Ascending aorta (tissue), 2 donors: ENCODE data around the gene OCIAD2. TPM values are rescaled to one million over a fixed set of nuclear protein-coding genes. Genes with fewer than 3 reads are reported as not detected.

Experiments used
- DNase-seq, 2 donors: peaks; one replicate each; pipeline ENCODE4 v3.0.0-alpha.2; 2019; ENCODE audit warnings: low spot score in 2 of 2
- H3K27ac ChIP-seq, 2 donors: fragments of 200-600 bp; sonication (generic); one replicate each; pipeline ENCODE4 v1.5.1; 2016 to 2017; ENCODE audit warnings: mild to moderate bottlenecking in 1 of 2
- H3K27me3 ChIP-seq: fragments of 200-600 bp; sonication (generic); one replicate; pipeline ENCODE4 v1.5.1; 2017
- H3K36me3 ChIP-seq, 2 donors: fragments of 200-600 bp; sonication (generic); one replicate each; pipeline ENCODE4 v1.5.1; 2016
- H3K4me1 ChIP-seq, 2 donors: fragments of 200-600 bp; sonication (generic); one replicate each; pipeline ENCODE4 v1.5.1; 2016 to 2017; ENCODE audit warnings: mild to moderate bottlenecking in 1 of 2
- H3K4me3 ChIP-seq, 2 donors: fragments of 200-600 bp; sonication (generic); one replicate each; pipeline ENCODE4 v1.5.1; 2016 to 2017; ENCODE audit warnings: mild to moderate bottlenecking in 1 of 2
- H3K9me3 ChIP-seq, 2 donors: fragments of 200-600 bp; sonication (generic); one replicate each; pipeline ENCODE4 v1.5.1; 2016
- CTCF ChIP-seq, 3 experiments: fragments of 200-600 bp in 2 of 3; fragments of 450-650 bp in 1 of 3; sonication (generic) in 2 of 3; IDR thresholded peaks; one replicate each; pipeline ENCODE4 v1.5.1; 2016 to 2019; ENCODE audit warnings: antibody characterized with exemption in 3 of 3, mild to moderate bottlenecking in 1 of 3, moderate library complexity in 1 of 3
- intact Hi-C: fragments of 100-400 bp; cut with DNase I; formaldehyde crosslinking; loops from one replicate; pipeline ENCODE4 v1.15.1; 2023
- total RNA-seq: library from RNA; depleted of rRNA; stranded (reverse); fragments of >200 nt; gene quantifications from one replicate; pipeline ENCODE4 v1.1.0, GENCODE V29; 2016

Gene OCIAD2
- total RNA-seq, 1 donor from 2014 or later: 1.9 TPM

- no peak for TF ChIP-seq CTCF (IDR thresholded peaks at IDR 0.05)
- intact Hi-C loops: no loop called here
- H3K27ac ChIP-seq: no peak overlapping the region
- H3K4me3 ChIP-seq: no peak overlapping the region
- no peak for DNase-seq
- H3K9me3 ChIP-seq: no peaks in the 10 kb centered on the region
- no peaks in the 10 kb centered on the region for H3K27me3 ChIP-seq
- peaks cover 3 to 10% of the 10 kb centered on the region in 2 donors for H3K36me3 ChIP-seq
- H3K4me1 ChIP-seq: peaks cover 0 to 11% of the 10 kb centered on the region in 2 donors
These were observed 5.4 kb downstream of the OCIAD2 start for GRCh38 chr4:48901196-48901595.

GRCh38 chr4:48899950-48900349 lies 6.6 kb downstream of the OCIAD2 start:
- Histone ChIP-seq H3K36me3 (peaks cover 3 to 10% of the 10 kb centered on the region in 2 donors), H3K9me3 (no peaks in the 10 kb centered on the region), H3K4me3 (no peak overlapping the region), H3K4me1 (peaks cover 0 to under 1% of the 10 kb centered on the region in 2 donors), H3K27ac (no peak overlapping the region), H3K27me3 (no peaks in the 10 kb centered on the region)
- intact Hi-C loops: no loop called here
- no peak for DNase-seq
- TF ChIP-seq CTCF (IDR thresholded peaks at IDR 0.05): no peak

GRCh38 chr4:48899432-48899749 lies 7.2 kb downstream of the OCIAD2 start:
- Histone ChIP-seq H3K4me1 (no peaks in the 10 kb centered on the region), H3K36me3 (peaks cover 3 to 10% of the 10 kb centered on the region in 2 donors), H3K9me3 (no peaks in the 10 kb centered on the region), H3K27ac (no peak overlapping the region), H3K4me3 (no peak overlapping the region), H3K27me3 (no peaks in the 10 kb centered on the region)
- intact Hi-C loops: no loop called here
- no peak for TF ChIP-seq CTCF (IDR thresholded peaks at IDR 0.05)
- DNase-seq: no peak

GRCh38 chr4:48898733-48899431 lies 7.7 kb downstream of the OCIAD2 start:
- Histone ChIP-seq H3K27ac (no peak overlapping the region), H3K36me3 (peaks cover 3 to 13% of the 10 kb centered on the region in 2 donors), H3K4me1 (no peaks in the 10 kb centered on the region), H3K4me3 (no peak overlapping the region), H3K9me3 (no peaks in the 10 kb centered on the region), H3K27me3 (no peaks in the 10 kb centered on the region)
- intact Hi-C loops: no loop called here
- no peak for DNase-seq
- no peak for TF ChIP-seq CTCF (IDR thresholded peaks at IDR 0.05)

GRCh38 chr4:48896845-48897244 lies 9.7 kb downstream of the OCIAD2 start:
- Histone ChIP-seq H3K36me3 (peaks cover 3 to 22% of the 10 kb centered on the region in 2 donors), H3K4me3 (no peak overlapping the region), H3K27ac (no peak overlapping the region), H3K9me3 (no peaks in the 10 kb centered on the region), H3K4me1 (no peaks in the 10 kb centered on the region), H3K27me3 (no peaks in the 10 kb centered on the region)
- TF ChIP-seq CTCF (IDR thresholded peaks at IDR 0.05): no peak
- no peak for DNase-seq
- intact Hi-C loops: no loop called here
